ENCODE data around the gene NR4A3.

GRCh38 chr9:99821396-99822108, at the start of gene NR4A3:
- TF ChIP-seq CTCF (conservative IDR thresholded peaks at IDR 0.05 in 1 of 2, IDR thresholded peaks at IDR 0.05 in 1 of 2; ENCODE audit: low read depth in 1 of 2, low read length in 2 of 2) (peak; percentile 3 to 24), EZH2 (IDR thresholded peaks at IDR 0.05; ENCODE audit: low read length, missing control alignments) (no peak)

All from fibroblast of lung (primary cell).